Measurements from ENCODE around the gene MEF2B.

Gene MEF2B

GRCh38 chr19:19170053-19170872 is at the start of gene MEF2B:
MEF2B (minus strand) TSS chr19:19170263; CDS start chr19:19150735, 19,528 bp downstream.
- no peak for DNase-seq

- no peak for DNase-seq
Observed at GRCh38 chr19:19218911-19219310, 48.8 kb upstream of the MEF2B start.

GRCh38 chr19:19217099-19217498 is 47.0 kb upstream of the MEF2B start:
- no peak for DNase-seq

GRCh38 chr19:19215792-19216191 is 45.7 kb upstream of the MEF2B start:
- no peak for DNase-seq

GRCh38 chr19:19214892-19215291 is 44.8 kb upstream of the MEF2B start:
- no peak for DNase-seq

GRCh38 chr19:19214159-19214490 is 44.1 kb upstream of the MEF2B start:
- DNase-seq = no peak

GRCh38 chr19:19213426-19214158 is 43.5 kb upstream of the MEF2B start:
- DNase-seq = no peak

- DNase-seq = no peak
Observed at GRCh38 chr19:19212916-19213315, 42.9 kb upstream of the MEF2B start.

- no peak for DNase-seq
Observed at GRCh38 chr19:19211499-19212420, 41.7 kb upstream of the MEF2B start, which contains the start of gene NCAN. NCAN (plus strand) TSS chr19:19211958; CDS start chr19:19216954, 4,996 bp downstream.

GRCh38 chr19:19209372-19209771 is 39.3 kb upstream of the MEF2B start:
- no peak for DNase-seq

GRCh38 chr19:19207637-19208572 is 37.8 kb upstream of the MEF2B start:
- no peak for DNase-seq

GRCh38 chr19:19206938-19207337 is 36.9 kb upstream of the MEF2B start:
- DNase-seq = no peak

GRCh38 chr19:19205416-19206410 is 35.6 kb upstream of the MEF2B start:
- no peak for DNase-seq

- DNase-seq = no peak
Observed at GRCh38 chr19:19204181-19204580, 34.1 kb upstream of the MEF2B start.

- peak; percentile 96 for DNase-seq
Observed at GRCh38 chr19:19203012-19203856, 33.2 kb upstream of the MEF2B start, which contains the start of gene NR2C2AP. NR2C2AP (minus strand) TSS chr19:19203414; CDS start chr19:19203060, 354 bp downstream.

- DNase-seq = no peak
Observed at GRCh38 chr19:19202707-19203011, 32.6 kb upstream of the MEF2B start.

- no peak for DNase-seq
Observed at GRCh38 chr19:19201697-19202630, 31.9 kb upstream of the MEF2B start.

GRCh38 chr19:19193926-19194325 is 23.9 kb upstream of the MEF2B start:
- DNase-seq = no peak

Measured in KG1 (cell line).